Caco-2 (cell line): ENCODE measurements around the gene GSG1L2. TPM values are rescaled to one million over a fixed set of nuclear protein-coding genes. Genes with fewer than 3 reads are reported as not detected.

ENCODE experiments used
- BruUV-seq: library from RNA; stranded (reverse); fragments of 400-500 nt; replicated peaks from 2 replicates; lab custom pipeline; 2021; lab: Mats Ljungman, UMichigan
- CTCF ChIA-PET: fragments of 300-600 bp; sonication (Branson Sonifier 250); formaldehyde crosslinking; loops from one replicate; lab custom pipeline; 2022; ENCODE audit warnings: antibody characterized with exemption; lab: Charles Lee
- POLR2A ChIA-PET: fragments of 300-600 bp; sonication (Branson Sonifier 250); formaldehyde crosslinking; loops from one replicate; lab custom pipeline; 2022; ENCODE audit warnings: antibody characterized with exemption; lab: Charles Lee
- DNase-seq, 2 experiments: peaks; one replicate each; pipeline versions ENCODE4 v3.0.0 to v3.0.0-alpha.2; 2020 to 2022
- H3K27me3 ChIP-seq: replicated peaks from 2 replicates; pipeline ENCODE4 v1.6.0; 2011; ENCODE audit warnings: low read length; ENCODE audit not compliant: control insufficient read depth, insufficient read depth
- H3K36me3 ChIP-seq: 2 replicates; pipeline ENCODE4 v1.5.1; 2011; ENCODE audit warnings: low read length; ENCODE audit not compliant: control insufficient read depth, insufficient read depth
- H3K4me1 ChIP-seq: fragments of 250-450 bp; sonication (Bioruptor Pico); 2 replicates; pipeline ENCODE4 v1.5.1; 2020; ENCODE audit warnings: mild to moderate bottlenecking
- H3K4me3 ChIP-seq: 2 replicates; pipeline ENCODE4 v1.5.1; 2011; ENCODE audit warnings: low read depth, mild to moderate bottlenecking, control low read depth, low read length
- H3K9me3 ChIP-seq: fragments of 250-450 bp; sonication (Bioruptor Pico); 2 replicates; pipeline ENCODE4 v1.5.1; 2020; ENCODE audit warnings: mild to moderate bottlenecking, moderate library complexity
- H3K27ac Mint-ChIP-seq: one replicate; pipeline ENCODE4 v1.8.0; 2022; ENCODE audit warnings: mixed read lengths; ENCODE audit not compliant: unreplicated experiment
- H3K27me3 Mint-ChIP-seq: one replicate; pipeline ENCODE4 v1.8.0; 2022; ENCODE audit warnings: mixed read lengths; ENCODE audit not compliant: insufficient read depth, unreplicated experiment
- H3K36me3 Mint-ChIP-seq: one replicate; pipeline ENCODE4 v1.8.0; 2022; ENCODE audit warnings: mild to moderate bottlenecking, mixed read lengths; ENCODE audit not compliant: insufficient read depth, unreplicated experiment
- H3K4me1 Mint-ChIP-seq: one replicate; pipeline ENCODE4 v1.8.0; 2022; ENCODE audit warnings: low read depth, mixed read lengths; ENCODE audit not compliant: unreplicated experiment
- H3K4me3 Mint-ChIP-seq: one replicate; pipeline ENCODE4 v1.8.0; 2022; ENCODE audit warnings: mild to moderate bottlenecking, moderate library complexity, mixed read lengths; ENCODE audit not compliant: unreplicated experiment
- H3K9me3 Mint-ChIP-seq: one replicate; pipeline ENCODE4 v1.8.0; 2022; ENCODE audit warnings: mixed read lengths; ENCODE audit not compliant: unreplicated experiment
- intact Hi-C: fragments of 100-400 bp; cut with micrococcal nuclease; formaldehyde crosslinking; loops from one replicate; pipeline ENCODE4 v1.10.0; 2022; ENCODE audit not compliant: unreplicated experiment
- total RNA-seq: library from RNA; stranded (reverse); gene quantifications from 2 replicates; pipeline ENCODE4 v1.2.3, GENCODE V29; 2022
- TF ChIP-seq, protein P1 (sequence below), 2 experiments: fragments of 200-600 bp in 1 of 2; IDR thresholded peaks; 1 replicate in 1 of 2; 2 replicates in 1 of 2; pipeline versions ENCODE4 v1.5.1 to v1.8.0; 2011 to 2022; ENCODE audit warnings: antibody characterized with exemption in 1 of 2, control low read depth in 1 of 2, inconsistent platforms in 1 of 2, low read depth in 1 of 2, low read length in 1 of 2, mild to moderate bottlenecking in 1 of 2, moderate library complexity in 1 of 2; ENCODE audit not compliant: insufficient read depth in 1 of 2, severe bottlenecking in 1 of 2, unreplicated experiment in 1 of 2

Gene GSG1L2
- total RNA-seq, 1 experiment from 2014 or later = not detected

DNA sequence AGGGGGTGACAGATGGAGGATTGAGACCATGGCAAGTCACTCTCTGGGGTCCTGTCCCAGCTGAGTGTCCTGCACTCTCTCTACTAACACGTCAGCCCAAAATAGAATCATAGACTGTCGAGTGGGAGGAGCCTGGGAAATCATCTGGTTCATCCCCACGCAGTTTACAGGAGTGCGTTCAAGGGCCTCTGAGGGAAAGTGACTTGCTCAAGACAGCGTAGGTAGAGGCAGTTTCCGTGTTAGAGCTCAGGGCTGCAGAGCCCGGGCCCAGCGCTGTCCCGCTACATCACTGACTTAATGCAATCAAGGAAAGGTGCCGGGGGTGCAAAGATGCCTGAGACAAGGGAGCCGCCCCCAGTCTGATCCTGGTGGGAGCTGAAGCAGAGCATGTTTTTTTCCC, 10.3 kb downstream of the GSG1L2 start:
- Mint-ChIP-seq H3K27ac (peak overlapping the region; percentile 69), H3K4me3 (no peak overlapping the region), H3K36me3 (no peaks in the 10 kb centered on the region), H3K27me3 (no peaks in the 10 kb centered on the region), H3K9me3 (no peaks in the 10 kb centered on the region), H3K4me1 (peaks cover 5% of the 10 kb centered on the region)
- no peak overlapping the region for H3K4me3 ChIP-seq
- ChIA-PET CTCF (interaction anchor here (0.5 kb wide), 1 partner anchor 80 kb away, joined by 3 read pairs; no protein-coding TSS in a partner anchor), POLR2A (no interaction called here)
- no peaks in the 10 kb centered on the region for H3K9me3 ChIP-seq
- 0 out of 2 replicates have a peak, but pooled peaks cover 4% of the 10 kb centered on the region for H3K4me1 ChIP-seq
- H3K27me3 ChIP-seq = no peaks in the 10 kb centered on the region
- peak in 1 of 2 experiments; percentile 2 for DNase-seq
- intact Hi-C loops = no loop called here
- no TSS peak for BruUV-seq
- TF ChIP-seq, protein P1, sequence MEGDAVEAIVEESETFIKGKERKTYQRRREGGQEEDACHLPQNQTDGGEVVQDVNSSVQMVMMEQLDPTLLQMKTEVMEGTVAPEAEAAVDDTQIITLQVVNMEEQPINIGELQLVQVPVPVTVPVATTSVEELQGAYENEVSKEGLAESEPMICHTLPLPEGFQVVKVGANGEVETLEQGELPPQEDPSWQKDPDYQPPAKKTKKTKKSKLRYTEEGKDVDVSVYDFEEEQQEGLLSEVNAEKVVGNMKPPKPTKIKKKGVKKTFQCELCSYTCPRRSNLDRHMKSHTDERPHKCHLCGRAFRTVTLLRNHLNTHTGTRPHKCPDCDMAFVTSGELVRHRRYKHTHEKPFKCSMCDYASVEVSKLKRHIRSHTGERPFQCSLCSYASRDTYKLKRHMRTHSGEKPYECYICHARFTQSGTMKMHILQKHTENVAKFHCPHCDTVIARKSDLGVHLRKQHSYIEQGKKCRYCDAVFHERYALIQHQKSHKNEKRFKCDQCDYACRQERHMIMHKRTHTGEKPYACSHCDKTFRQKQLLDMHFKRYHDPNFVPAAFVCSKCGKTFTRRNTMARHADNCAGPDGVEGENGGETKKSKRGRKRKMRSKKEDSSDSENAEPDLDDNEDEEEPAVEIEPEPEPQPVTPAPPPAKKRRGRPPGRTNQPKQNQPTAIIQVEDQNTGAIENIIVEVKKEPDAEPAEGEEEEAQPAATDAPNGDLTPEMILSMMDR (IDR thresholded peaks at IDR 0.05; ENCODE audit: insufficient read depth in 1 of 2, low read depth in 1 of 2, low read length in 1 of 2, severe bottlenecking in 1 of 2, unreplicated experiment in 1 of 2) = no peak
- H3K36me3 ChIP-seq = no peaks in the 10 kb centered on the region

DNA sequence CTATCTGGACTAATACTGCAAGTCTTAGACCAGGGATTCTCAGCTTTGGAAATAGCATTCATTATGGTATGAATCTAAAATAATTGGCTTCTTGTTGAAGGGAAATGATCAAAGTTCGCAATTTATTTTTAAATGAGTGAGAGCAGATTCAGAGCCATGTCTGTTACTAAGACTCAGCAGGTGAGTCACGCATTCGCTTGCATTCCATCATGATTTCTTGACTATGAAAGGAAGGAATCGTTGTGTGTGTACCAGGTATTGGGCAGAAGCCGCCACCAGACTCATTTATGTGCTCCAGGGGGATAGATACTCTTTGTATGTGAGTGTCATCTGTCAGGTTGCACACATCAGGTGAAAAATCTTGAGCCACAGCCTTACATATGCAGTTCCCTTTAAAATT, 10.8 kb downstream of the GSG1L2 start:
- BruUV-seq = no TSS peak
- H3K9me3 ChIP-seq = no peaks in the 10 kb centered on the region
- DNase-seq = no peak
- no peak overlapping the region for H3K4me3 ChIP-seq
- H3K27me3 ChIP-seq = no peaks in the 10 kb centered on the region
- H3K36me3 ChIP-seq = no peaks in the 10 kb centered on the region
- peaks cover under 1% of the 10 kb centered on the region for H3K4me1 Mint-ChIP-seq
- 0 out of 2 replicates have a peak, but pooled peaks cover 4% of the 10 kb centered on the region for H3K4me1 ChIP-seq
- TF ChIP-seq, protein P1 (IDR thresholded peaks at IDR 0.05; ENCODE audit: insufficient read depth in 1 of 2, low read depth in 1 of 2, low read length in 1 of 2, severe bottlenecking in 1 of 2, unreplicated experiment in 1 of 2) = no peak
- POLR2A ChIA-PET = no interaction called here
- no peaks in the 10 kb centered on the region for H3K27me3 Mint-ChIP-seq
- no peaks in the 10 kb centered on the region for H3K36me3 Mint-ChIP-seq
- CTCF ChIA-PET = interaction anchor here (0.5 kb wide), 1 partner anchor 80 kb away, joined by 3 read pairs; no protein-coding TSS in a partner anchor
- intact Hi-C loops = no loop called here
- H3K9me3 Mint-ChIP-seq = no peaks in the 10 kb centered on the region
- no peak overlapping the region for H3K27ac Mint-ChIP-seq
- no peak overlapping the region for H3K4me3 Mint-ChIP-seq

DNA sequence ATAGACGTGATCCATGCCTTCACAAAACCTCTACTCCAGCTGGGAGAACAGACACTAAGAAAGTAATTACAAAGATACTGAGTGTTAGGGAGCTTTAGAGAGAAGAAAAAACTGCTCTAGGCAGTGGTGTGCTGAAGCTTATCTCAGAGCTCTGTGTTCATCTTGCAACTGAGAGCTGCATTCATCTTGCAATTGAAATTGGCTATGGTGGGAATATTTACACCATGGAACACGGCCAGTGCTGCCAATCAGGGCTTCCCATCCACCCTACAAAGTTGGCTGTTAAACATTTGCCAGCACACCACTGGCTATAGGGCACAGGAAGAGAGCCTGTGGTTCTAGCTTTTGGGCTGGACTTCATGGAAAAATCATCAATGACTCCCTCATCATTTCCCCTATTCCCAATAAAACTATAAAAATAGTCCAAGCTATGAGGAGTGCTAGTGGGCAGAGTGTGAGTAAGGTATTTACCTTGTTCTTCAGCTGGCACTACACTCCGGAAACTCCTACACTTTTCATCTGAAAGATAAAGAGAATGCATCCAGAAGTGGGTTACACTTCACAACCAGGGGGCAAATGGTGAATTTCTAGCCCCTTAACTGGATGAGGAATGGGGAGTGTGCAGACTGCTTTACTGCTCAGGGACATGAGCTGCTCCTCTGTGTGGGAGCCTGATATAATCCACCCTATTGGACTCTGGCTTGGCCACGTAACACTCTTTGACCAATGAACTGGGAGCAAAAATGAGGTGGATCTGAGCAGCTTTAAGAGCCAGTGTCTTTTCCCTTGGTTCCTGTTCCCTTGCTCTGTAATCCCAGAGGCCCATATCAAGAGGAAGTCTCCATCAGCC, 11.6 kb downstream of the GSG1L2 start:
- no peak overlapping the region for H3K27ac Mint-ChIP-seq
- Histone ChIP-seq H3K4me3 (no peak overlapping the region), H3K4me1 (0 out of 2 replicates have a peak, but pooled peaks cover 4% of the 10 kb centered on the region), H3K27me3 (no peaks in the 10 kb centered on the region), H3K36me3 (no peaks in the 10 kb centered on the region), H3K9me3 (no peaks in the 10 kb centered on the region)
- BruUV-seq = no TSS peak
- ChIA-PET POLR2A (no interaction called here), CTCF (no interaction called here)
- intact Hi-C loops = no loop called here
- TF ChIP-seq, protein P1 (IDR thresholded peaks at IDR 0.05; ENCODE audit: insufficient read depth in 1 of 2, low read depth in 1 of 2, low read length in 1 of 2, severe bottlenecking in 1 of 2, unreplicated experiment in 1 of 2) = no peak
- no peak for DNase-seq
- no peaks in the 10 kb centered on the region for H3K27me3 Mint-ChIP-seq
- H3K36me3 Mint-ChIP-seq = no peaks in the 10 kb centered on the region
- no peaks in the 10 kb centered on the region for H3K4me1 Mint-ChIP-seq
- no peak overlapping the region for H3K4me3 Mint-ChIP-seq
- no peaks in the 10 kb centered on the region for H3K9me3 Mint-ChIP-seq
